Measurements from ENCODE around the gene SNHG17. TPM values are rescaled to one million over a fixed set of nuclear protein-coding genes. Genes with fewer than 3 reads are reported as not detected.
"Not testable (repeated sequence)": the region's sequence is repeated elsewhere in the genome, so short reads cannot be mapped to it uniquely, and the experiment has no call there.

The SNHG17 gene
- total RNA-seq, 1 donor from 2014 or later = 32.2 TPM

DNA sequence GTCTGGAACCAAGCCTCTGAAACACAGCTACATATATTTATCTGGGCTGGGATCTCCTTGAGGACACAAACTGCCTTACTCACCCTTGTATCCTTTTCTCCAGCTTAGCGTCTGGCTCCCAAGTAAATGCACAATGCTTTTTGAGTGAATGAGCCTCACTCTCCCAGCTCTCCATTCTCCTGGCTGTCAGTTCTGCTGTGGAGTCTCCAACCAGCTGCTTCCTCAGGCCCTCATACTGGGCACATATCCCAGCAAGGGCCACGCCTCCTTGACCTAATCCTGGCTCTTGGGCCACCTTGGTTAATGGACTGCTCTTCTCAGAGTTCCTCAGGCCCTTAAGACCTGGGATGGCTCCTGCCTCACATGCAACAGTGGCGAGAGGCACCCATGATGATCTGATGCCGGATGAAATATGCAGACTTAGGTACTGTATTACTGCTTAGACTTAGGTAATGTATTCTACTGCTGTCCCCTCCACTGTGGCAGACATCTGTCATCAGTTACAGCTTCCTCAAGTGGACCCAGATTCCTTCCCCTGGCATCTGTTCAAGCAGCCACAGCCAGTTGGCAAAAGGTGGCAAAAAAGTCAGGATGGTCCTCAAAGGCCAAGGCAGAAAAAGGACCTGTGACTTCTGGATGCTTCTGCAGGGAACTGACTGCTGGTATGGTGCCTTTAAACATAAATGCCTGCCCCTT, 16.5 kb downstream of the SNHG17 start:
- ATAC-seq = peak; percentile 22

DNA sequence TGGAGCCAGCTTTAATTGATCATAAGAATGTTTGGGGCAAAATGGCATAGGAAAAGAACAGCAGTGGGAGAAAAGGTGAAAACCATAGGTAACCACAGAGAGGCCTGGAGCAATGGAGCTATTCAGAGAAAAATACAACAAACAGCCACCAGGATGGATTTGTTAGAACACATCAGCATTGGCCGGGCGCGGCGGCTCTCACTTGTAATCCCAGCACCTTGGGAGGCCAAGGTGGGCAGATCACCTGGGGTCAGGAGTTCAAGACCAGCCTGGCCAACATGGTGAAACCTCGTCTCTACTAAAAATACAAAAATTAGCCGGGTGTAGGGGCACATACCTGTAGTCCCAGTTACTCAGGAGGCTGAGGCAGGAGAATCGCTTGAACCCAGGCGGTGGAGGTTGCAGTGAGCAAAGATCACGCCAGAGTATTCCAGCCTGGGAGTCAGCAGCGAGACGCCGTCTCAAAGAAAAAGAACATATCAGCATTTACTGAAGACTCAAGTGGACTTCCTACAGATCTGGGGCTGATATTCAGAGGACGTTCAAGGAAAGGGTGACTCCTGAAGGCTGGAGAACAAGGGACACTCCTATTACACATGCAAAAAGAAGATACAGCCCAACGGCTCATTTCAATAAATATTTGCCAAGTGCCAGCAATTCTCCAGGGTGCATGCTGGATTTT, 20.2 kb downstream of the SNHG17 start:
- ATAC-seq = no peak

DNA sequence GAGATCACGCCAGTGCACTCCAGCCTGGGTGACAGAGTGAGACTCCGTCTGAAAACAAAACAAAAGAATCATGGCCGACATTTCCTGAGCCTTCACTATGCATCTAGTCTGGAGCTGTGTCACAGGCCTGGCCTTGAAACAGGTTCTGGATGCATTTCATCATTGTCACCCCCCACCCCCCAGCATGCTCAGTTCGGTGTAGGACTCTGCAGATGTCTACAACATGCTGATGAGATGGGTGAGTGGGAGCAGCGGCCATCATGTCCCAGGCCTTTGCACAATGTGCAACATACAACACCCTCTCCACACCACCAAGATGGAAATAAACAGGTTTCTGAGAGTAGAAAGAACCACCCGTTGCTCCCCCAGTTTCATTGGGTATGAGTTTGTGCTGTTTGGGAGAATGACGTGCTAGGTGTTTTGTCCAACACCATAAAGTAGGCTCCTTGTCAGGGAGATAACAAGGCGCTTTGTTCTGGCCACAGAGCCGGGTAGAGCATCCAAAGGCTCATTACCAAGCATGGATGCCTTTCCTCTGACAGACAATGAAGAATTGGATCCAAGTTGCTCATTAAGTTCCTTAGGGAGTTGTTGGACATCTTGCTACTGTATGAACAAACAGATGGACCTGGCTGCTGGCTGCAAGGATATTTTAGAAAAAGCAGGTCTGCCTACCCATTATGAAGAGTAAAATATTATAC, 22.1 kb downstream of the SNHG17 start:
- no peak for ATAC-seq

DNA sequence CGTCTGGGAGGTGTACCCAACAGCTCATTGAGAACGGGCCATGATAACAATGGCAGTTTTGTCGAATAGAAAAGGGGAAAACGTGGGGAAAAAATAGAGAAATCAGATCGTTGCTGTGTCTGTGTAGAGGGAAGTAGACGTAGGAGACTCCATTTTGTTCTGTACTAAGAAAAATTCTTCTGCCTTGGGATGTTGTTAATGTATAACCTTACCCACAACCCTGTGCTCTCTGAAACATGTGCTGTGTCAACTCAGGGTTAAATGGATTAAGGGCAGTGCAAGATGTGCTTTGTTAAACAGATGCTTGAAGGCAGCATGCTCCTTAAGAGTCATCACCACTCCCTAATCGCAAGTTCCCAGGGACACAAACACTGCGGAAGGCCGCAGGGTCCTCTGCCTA, 27.3 kb downstream of the SNHG17 start:
- not testable (repeated sequence) for ATAC-seq

DNA sequence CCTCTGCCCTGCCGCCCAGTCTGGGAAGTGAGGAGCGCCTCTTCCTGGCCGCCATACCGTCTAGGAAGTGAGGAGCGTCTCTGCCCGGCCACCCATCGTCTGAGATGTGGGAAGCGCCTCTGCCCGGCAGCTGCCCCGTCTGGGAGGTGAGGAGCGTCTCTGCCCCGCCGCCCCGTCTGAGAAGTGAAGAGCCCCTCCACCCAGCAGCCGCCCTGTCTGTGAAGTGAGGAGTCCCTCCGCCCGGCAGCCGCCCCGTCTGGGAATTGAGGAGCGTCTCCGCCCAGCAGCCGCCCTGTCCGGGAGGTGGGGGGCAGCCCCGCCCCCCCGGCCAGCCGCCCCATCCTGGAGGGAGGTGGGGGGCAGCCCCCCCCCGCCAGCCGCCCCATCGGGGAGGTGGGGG, 27.8 kb downstream of the SNHG17 start:
- no peak for ATAC-seq

DNA sequence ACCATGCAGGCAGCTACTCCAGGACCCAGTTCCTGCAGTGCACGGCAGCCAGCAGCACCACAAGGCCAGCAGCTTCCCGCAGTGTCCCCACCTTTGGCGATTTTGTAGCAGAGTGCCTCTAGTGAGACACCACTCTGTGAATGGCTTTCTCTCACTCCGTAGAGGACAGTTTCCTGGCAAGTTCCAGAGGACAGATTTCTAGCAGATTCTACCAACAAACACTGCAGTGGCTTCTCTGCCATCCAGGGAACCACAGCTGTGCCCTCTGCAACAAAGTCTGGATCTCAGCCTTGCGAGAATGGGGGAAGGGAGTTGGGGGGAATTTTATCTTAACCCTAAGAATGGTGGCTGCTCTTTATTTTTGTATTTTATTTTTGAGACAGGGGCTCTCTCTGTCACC, 28.7 kb downstream of the SNHG17 start:
- no peak for ATAC-seq

DNA sequence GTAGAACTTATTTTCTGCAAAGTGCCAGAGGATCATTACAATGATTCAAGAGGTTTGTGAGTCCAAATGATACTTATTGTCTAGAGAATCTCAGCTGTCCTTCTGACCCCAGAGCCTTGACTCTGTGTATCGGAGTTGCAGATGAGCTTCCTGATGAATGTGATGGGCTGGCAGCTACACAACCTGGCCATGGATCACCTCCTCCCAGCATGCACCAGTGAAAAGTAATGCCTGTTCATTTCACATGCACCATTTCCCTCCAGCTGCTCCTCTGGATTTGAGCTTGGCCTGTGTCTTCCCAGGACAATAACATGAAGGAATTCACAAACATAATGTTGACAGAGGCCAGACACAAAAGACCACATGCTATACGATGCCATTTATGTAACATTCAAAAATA, 30.0 kb downstream of the SNHG17 start:
- ATAC-seq = no peak

DNA sequence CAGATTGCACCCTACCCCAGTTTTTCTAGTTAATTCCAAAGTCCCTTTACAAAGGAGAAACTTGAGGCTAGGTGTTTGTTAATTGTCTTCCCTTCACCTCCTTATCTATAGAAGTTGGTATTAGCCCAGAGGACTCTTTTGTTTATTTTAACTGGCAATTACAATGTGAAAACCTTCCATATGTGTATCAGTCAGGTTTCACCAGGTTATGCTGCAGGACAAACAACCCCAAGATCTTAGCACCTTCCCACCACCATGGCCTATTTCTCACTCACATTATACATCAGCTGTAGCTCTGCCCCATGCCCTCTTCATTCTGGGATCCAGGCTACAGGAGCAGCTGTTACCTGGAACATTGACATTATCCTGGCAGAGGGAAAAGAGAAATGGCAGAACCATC, 31.1 kb downstream of the SNHG17 start:
- ATAC-seq = no peak

DNA sequence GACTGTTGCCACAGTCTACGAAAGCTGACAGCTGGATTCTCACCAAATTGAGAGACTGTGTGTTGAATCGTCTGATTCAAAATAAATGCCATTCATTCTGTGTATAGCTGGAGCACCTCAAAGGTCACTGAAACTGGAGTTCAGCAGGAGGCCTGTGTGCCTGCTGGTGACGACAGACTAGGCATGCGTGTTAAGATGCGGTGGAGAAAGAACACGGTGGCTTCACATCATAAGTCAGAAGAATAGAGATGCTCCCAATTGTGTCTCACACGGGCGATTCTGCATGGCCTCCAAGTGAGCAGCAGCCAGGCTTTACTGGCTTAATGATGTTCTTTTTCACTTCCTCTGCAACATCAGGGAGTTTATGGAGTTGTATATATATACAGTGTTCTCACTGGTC, 32.3 kb downstream of the SNHG17 start:
- no peak for ATAC-seq

DNA sequence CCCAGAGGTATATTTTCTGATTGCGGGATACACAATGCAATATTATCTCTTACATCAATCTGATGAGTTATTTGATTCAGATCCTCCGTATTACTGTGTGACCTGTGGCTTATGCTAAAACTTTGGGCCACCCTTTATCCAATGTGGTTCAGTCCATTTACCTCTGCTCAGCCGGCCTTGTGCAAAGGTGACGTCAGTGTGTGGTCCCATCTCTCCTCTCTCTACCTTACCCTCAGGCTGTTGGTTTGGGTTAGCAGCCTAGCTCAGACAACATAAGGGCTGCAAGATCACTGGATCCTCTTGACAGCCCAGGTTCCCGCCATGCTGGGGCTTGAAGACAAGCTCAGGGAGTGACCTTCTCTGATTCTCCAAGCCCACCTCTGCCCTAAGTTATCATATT, 33.0 kb downstream of the SNHG17 start:
- ATAC-seq = no peak

DNA sequence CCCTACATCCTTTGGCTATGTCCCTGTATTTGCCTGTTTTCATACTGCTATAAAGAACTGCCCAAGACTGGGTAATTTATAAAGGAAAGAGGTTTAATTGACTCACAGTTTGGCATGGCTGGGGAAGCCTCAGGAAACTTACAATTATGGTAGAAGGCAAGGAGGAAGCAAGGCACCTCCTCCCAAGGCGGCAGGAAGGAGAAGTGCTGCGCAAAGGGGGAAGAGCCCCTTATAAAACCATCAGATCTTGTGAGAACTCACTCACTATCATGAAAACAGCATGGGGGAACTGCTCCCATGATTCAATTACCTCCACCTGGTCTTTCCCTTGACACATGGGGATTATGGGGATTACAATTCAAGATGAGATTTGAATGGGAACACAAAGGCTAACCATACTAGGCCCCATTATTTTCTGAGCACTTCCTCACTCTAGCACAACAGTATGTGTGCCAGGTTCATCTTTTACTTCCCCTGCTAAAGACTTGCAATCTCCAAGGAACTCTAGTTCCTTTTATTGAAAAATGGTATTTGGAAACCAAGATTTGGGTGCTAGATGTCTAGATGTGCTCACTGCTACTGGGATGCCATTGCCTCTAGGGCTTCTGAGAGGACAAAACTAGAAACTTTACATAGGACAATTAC, 39.3 kb downstream of the SNHG17 start:
- ATAC-seq = not testable (repeated sequence)

DNA sequence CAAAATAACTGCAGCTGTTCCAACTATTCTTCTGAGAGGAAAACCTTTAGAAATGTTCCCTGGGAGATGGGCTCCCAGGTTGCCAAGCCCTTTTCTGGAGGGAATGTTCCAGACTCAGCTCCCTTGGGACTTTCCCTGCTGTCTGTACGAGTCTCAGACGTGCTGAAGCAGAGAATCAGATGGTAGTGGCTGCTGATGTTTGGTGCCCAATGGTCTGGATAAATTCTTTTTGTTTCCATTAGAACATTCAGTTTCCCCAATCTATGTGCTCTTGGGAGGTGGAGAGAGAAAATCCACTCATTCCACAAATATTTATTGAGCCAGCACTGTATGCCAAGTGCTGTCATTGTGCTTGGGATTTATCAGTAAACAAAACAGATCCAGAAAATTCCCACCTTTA, 40.0 kb downstream of the SNHG17 start:
- no peak for ATAC-seq

DNA sequence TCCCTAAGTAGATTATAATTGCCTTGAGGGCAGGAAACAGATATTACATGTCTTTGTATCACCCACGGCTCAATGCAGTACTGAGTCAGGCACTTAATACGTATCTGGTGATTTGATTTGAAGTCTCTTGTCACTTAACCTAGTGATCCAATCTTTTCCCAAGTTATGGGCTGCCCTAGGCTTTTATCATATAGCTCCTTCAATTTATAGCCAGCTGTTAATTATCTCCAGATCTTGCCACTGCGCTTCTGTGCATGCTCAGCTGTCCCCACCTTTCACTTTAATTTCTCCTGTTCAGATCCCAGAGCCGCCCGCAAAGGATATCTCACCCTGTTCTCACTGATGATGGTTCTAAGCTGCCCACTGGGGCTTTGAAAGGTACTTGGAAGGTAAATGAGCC, 41.9 kb downstream of the SNHG17 start:
- ATAC-seq = no peak

DNA sequence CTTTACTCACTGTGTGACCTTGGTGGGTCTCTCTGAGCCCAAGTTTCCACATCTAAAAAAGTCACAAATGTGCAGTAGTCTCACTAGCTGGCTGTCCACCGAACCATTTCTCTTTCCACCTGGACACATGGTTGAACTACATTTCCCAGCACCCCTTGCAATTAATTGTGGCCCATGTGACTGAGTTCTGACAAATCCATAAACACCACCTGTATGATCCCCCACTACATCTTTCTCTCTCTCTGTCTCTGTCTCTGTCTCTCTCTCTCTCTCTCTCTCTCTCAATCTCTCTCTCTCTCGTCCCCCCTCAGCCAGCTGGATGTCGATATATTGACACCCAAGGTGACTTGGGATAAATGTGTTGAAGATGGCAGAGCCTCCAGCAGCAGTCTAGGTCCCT, 42.8 kb downstream of the SNHG17 start:
- ATAC-seq = no peak

DNA sequence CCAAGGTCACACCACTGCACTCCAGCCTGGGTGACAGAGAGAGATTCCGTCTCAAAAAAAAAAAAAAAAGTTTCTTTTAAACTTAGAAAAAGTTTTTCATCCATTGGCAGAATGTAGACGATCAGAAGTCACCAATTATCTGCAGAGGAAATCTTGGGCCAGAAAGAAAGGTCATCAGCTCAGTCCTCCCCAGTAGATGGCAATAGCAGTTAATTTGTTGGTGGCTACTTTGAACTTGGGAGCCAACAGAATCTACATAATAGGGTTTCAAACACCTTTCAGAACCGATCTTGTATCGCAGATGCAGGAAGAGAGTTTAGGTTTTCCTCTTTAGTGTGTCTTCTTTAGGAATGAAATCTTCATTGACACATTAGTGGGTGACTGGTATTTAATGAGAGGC, 47.2 kb downstream of the SNHG17 start:
- no peak for ATAC-seq

DNA sequence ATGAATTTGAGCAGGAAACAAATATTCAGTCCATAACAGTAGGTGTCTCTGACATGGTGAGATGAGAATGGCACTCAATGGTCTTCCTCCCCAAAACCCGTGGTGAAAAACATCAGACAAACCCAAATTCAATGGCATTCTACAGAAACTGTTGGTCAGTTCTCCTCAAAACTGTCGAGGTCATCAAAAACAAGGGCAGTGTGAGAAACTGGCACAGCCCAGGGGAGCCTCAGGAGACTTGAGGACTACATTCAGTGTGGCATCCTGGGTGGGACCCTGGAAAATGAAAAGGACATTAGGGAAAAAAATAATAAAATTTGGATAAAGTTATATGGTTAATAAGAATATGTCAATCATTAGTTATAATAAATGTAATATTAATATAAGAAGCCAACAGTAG, 48.3 kb downstream of the SNHG17 start:
- ATAC-seq = no peak

DNA sequence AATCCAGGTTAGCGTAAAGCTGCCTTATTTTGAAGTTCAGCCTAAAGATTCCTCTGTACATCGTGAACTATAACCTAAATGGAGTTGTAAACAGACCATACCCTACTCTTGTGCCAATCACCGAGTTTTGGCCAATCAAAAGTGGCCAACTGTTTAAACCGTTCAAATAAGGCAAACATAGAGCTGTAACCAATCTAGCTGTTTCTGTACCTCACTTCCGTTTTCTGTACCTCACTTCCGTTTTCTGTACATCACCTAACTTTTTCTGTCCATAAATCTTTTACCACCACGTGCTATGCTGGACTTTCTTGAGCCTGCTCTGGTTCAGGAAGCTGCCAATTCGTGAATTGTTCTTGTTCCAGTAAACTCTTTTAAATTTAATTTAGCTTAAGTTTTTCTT, 49.1 kb downstream of the SNHG17 start:
- no peak for ATAC-seq

DNA sequence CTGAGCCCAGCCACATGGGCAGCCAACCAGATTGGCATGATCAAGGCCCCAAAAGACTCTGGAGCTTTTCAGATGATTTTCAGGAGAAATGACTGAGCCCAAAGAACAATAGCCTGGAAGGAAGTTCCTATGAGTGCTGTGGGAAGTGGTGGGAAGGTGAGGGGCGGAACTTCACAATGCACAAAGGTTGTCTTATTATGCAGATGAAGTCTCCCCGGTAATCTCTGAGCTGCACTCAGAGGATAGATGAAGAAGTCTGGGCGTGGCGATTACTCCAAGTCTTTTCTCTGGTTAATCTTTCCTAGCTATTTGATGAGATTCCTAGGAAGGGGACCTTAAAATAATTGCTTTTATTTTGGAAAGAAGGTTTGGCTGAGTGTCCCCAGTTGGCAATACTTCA, 52.0 kb downstream of the SNHG17 start:
- no peak for ATAC-seq

DNA sequence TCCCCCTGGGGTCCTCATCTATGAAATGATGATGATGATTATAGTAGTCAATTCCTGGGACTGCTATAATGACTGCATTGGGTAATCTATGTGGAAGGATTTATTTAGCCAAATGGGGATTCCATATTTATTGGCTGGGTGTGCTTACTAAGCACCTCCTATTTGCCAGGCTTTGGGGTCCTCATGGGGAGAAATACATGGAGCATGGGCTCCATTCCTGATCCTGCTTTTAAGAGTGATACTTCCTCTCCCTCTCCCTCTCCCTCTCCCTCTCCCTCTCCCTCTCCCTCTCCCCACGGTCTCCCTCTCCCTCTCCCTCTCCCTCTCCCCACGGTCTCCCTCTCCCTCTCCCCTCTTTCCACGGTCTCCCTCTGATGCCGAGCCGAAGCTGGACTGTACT, 57.3 kb downstream of the SNHG17 start:
- not testable (repeated sequence) for ATAC-seq

DNA sequence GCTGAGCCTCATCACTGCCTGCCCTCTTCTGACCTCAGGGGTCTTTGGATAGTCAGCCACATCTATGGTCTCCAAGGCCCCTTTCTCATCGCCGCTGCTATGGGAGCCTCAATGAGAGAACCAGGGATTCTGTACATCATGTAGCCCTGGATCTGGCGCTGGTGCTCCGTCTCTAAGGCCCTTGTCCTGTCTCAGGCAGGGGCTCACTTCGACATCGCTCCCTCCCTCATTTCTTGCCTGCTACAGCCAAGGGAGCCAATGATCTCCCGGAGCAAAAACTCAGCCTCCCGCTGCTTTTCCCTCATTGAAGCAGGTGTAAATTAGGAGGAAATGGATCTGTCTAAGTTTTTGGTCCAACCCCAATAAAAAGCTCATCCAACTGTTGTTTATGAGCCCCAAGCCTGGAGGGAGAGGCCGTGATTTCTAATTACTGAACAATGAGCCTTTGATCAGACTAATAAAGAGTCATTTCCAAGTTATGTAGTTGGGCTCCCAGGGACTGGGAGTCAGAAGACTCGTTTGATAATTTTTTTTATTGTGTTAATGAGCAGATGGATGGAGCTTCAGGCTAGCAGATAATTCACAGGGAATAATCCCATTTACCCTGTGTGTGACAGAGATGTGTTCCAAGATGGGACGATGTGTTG, 58.0 kb downstream of the SNHG17 start:
- no peak for ATAC-seq

DNA sequence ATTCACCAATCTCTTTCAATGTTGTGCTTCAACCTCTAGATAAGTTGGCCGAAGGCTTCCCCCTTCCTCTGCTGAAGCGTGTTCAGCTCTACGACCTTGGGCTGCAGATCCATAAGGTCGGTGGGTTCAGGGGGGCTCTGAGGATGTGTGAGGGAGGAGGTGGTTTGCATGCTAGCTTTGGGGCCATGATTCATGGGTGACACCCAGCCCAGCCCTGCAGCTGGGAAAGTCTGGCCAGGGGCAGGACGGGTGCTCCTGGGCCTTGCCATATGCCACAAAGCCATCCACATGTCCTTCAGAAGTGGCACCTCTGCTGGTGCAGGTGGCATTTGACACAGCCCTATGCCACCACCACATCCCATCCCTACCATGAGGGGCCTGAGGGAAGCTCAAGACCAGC, 61.2 kb downstream of the SNHG17 start:
- no peak for ATAC-seq

DNA sequence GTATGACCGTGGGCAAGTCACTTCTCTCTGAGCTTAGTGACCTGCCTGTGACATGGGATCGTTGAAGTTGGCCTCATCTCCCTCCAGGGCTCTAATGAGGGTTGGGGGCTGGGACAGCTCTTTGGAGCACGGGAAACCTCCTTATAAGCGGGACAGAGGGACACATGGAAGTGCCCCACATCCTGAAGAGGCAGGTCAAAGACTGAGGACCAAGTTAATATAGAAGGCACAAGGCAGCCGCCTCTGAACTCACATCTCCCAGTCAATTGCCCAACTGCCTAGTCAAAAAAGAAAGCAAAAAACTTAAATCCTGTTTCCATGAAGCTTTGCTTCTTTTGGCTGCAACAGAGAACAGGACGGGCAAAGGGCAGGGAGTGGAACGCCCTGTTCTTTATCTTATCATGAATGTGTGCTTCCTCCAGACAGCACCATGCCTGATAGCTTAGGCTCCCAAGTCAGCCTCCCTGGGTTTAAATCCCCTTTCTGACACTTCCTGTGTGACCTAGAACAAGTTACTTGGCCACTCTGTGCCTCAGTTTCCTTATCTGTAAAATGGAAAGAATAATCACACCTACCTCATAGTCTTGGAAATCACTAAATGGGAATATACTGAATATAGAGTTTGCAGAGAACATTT, 61.8 kb downstream of the SNHG17 start:
- no peak for ATAC-seq
